ENCODE data around the gene OPRL1.
A peak's percentile ranks its signal among the peaks of the same experiment; 100 is the strongest.

OPRL1 gene

DNA sequence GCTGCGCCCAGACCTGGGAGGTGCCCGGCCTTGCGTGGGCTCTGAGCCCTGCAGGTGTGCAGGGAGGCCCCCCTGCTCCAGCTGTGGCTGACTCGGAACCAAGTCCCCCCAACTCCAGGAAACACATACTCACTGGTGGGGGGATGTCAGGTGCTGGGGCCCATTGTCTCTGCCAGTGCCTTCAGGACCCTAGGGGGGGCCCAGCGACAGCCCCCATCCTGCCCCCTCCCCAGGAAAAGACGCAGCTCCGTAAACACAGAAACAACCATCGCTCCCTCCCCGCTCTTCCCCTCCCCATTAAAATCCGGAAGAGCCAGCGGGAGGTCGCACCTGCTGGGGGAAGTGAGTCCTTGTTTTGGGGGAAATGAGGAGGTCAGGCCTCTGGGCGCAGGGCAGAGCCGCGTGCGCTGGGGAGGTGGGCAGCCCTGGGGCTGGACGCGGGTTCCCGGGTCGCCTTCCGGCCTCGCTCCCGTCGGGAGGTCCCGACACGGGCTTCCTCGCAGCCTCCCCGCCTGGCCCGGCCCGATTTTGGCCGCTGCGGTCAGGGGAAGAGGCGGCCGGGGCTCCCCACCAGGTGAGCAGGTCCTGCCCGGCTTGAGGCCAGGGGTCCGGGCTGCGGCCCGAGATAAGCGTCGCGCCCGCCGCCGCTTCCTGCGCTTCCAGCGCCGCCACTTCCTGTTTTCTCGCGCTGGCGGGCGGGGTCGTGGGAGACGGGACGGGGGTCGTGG lies 37.7 kb upstream of the OPRL1 start:
- peak in 1 of 2 experiments; percentile 22 for DNase-seq

DNA sequence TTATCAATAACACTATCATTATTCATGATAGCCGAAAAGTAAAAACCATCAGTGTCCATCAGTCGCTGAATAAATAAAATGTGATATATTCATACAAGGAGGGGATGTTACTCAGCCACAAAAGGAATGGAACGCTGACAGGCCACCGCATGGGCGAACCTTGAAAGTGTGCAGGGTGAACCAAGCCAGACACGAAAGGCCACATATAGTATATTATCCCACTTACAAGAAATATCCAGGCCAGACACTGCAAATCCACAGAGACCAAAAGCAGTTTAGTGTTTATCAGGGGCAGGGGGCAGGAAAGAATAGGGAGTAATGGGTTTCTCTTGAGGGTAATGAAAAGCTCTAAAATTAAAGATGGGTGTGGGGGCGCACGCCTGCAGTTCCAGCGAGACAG lies 36.1 kb upstream of the OPRL1 start:
- no peak for DNase-seq

DNA sequence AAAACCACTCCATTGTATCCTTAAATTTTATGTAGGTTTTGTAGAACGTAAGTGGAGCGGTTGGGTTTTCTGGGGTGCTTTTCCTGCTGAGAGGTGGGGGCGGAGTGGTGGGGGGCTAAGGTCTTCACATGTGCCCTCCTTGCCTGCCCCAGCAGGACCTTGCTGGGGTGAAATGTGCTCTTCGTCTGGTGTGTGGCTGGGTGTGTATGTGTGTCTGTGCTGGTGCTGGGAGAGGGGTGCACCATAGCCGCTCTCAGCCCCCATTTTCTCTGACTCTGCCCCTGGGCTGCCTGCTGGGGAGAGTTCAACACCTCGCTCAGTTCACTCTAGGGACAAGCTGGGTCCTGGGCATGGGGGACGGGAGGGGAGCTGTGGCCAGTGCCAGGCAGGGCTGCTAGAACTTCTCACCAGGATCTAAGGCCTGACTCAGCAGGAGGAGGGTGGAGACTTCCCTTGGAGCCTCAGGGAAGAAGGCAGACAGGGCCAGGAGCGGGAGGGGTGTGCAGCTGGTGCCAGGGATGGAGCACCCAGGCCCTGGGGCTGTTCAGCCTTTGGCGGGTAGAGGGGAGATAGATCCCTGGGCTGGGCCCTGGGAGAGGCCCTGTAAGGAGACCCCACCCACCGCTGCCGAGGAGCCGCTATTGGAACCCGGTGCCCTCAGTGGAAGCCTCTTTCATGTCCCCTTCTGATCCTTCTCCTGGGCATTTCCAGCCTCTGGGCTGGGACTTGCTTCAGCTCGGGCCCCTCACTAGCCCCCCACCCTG lies 35.2 kb upstream of the OPRL1 start:
- DNase-seq, result no peak

DNA sequence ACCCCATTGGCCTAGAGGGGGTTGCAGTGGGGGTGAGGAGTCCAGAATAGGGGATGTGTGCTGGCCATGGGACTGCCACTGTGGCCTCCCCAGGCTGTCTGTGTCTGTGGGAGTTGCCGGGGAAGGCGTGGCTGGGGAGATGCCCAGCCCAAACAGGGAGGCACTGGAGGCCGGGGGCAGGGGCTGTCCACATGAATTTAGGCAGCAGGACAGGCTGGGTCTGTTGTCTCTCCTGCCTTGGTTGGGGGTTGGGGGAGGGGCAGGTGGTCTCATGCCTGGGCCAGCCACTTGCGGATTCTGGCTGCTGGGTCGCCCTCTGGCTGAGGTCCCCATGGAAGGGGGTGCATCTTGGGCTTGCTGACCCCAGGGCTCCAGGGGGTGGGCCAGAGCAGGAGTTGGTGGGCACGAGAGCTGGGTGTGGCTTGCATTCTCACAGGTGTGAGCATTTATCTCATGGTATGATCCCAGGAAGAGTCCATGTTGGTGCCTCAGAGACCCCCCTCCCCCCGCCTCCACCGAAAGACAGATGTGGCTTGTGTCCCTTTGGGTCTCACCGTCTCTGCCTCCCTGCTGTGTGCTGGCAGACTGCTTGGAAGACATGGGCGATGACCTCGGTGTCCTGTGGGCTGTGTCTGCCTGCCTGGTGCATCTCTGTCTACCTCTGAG lies 34.4 kb upstream of the OPRL1 start:
- no peak for DNase-seq

DNA sequence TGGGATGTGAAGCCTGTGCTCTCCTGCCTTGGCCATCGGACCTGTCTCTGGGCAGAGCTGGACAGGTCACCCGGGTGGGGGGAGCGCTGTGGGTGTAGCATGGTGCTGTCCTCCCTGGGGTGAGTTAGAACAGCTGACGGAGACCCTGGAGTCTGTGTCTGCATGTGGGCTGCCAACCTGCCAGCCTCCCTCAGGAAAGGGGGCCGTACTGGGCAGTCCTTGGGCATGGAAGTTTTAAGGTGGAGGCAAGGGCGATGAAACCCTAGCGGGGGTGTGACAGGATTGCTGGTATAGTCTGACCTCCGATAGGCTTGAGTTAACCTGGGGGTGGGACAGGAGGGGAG lies 32.9 kb upstream of the OPRL1 start:
- DNase-seq, result no peak

GRCh38 chr20:64047968-64048401 lies 31.9 kb upstream of the OPRL1 start:
- DNase-seq, result no peak

DNA sequence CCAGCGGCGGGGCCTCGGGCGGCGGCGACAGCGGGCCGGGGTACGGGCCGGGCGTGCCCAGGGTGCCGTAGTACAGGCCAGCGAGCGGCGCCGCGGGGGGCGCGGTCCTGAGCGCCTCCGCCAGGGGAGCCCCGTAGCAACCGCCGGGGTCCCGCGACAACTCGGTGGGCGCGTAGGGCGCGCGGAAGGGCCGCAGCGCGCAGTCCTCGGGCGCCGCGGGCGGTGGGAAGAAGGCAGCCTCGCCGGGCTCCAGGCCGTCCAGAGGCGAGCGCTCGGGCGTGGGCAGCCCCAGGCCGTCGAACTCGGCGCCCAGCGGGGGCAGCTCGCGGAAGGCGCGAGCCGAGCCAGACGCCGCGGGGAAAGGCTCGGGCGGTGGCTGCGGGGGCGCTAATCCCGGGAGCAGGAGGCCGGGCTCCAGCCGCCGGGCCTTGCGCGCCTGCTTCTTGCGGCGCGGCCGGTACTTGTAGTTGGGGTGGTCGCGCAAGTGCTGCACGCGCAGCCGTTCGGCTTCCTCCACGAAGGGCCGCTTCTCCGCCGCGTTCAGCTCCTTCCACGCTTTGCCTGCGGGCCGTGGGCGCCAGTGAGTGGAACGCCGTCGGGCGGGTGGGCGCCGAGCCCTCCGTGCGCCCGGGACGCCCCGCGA lies 31.4 kb upstream of the OPRL1 start:
- no peak for DNase-seq

- no peak for DNase-seq
Observed at GRCh38 chr20:64049060-64049877, 30.6 kb upstream of the OPRL1 start, which contains the start of gene SOX18. SOX18 (minus strand) TSS chr20:64049639; CDS start chr20:64049516, 123 bp downstream.

- DNase-seq, result no peak
Observed at GRCh38 chr20:64049878-64050260, 30.0 kb upstream of the OPRL1 start.

- DNase-seq, result no peak
Observed at GRCh38 chr20:64050261-64051032, 29.4 kb upstream of the OPRL1 start.

DNA sequence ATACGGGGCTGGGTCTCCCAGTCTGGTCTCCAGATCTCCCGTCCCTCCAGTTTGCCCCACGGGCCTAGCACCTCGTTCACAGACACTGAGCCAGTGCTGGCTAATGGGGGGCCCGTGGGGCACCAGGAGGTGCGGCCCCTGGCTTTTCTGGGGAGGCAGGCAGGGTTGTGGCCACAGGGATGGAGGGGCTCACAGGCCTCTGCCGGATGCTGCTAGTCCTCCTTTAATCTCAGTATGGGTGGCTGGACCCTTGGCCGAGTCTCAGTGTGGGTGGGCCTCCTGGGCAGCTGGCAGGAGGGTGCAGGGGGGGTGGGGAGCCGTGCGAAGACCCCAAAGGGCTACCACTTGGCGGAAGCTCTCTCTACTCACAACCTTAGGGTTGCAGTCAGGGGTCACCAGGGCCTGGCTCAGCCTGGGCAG lies 28.8 kb upstream of the OPRL1 start:
- no peak for DNase-seq

DNA sequence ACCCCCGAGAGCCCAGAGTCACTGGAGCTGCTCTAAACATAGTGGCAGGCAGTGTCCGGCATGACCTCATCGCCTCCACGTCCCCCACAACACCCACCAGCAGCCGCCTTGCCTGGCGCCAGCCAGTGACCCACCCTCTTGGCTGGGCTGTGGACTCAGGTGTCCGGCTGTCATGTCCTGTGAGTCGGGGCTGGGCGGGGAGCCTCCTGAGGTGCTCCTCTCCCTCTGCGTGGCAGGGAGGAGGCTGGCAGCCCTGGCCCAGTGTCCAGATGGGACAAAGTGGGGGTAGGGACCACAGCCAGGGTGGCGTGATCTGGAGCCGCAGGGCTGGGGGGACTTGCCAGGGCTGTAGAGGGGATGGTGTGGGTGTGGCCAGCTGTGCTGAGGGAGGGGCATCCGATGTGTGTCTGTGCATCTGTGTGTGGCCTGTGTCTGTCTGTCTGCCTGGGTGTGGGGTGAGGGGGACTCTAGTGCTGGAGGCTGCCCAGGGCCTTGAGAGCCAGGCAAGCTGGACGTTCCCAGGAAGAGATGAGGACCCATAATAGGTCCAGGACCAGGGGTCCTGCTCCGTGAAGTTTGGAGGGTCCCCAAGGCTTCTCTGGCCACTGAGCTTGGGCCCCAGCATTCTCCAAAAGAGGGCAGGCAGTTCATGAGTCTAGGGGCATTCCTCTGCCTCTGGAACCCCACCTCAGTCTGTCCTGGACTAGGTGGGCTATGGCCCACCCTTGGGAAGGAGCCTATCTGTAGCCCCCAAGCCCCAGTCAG lies 28.1 kb upstream of the OPRL1 start:
- no peak for DNase-seq

DNA sequence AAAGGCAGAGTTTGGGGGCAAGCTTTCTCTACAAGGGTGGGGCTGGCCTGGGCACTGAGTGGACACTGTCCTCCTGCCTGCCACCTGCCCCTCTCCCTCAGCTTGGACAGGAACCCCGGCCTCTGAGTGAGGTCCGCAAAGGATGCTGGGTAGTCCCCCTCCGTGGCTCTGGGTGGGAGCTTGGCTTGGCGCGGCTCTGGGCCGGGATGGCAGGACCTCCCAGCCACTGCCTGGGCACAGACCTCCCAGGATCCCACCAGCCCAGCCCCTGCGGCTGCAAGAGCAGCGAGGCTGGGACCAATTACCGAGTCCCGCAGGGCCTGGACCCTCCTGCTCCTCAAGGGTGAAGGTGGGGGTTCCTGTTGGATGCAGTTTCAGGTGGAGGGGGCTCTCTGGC lies 27.6 kb upstream of the OPRL1 start:
- DNase-seq, result no peak

- no peak for DNase-seq
Observed at GRCh38 chr20:64052987-64053840, 26.7 kb upstream of the OPRL1 start.

GRCh38 chr20:64053841-64054661 lies 25.8 kb upstream of the OPRL1 start:
- no peak for DNase-seq

DNA sequence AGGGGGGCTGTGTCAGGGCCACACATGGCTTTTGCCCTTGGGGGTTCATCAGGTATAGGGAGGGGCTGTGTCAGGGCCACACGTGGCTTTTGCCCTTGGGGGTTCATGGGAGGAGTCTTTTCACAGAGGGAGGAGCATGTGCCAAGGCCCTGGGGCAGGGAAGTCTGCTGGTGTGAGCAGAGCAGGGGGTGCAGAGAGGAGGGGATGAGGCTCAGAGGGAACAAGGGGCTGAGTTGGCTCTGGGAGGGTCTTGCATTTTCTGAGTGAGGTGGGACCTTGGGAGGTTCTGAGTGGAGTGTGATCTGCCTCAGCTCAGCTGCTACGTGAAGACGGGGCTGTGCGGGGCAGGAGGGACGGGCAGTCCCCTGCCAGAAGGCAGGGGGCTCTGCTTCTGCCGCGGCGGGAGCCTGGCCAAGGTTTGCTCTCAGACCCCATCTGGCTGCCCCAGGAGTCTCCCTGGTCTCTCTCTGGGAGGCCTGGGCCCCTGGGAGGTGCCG lies 24.4 kb upstream of the OPRL1 start:
- DNase-seq, result no peak

DNA sequence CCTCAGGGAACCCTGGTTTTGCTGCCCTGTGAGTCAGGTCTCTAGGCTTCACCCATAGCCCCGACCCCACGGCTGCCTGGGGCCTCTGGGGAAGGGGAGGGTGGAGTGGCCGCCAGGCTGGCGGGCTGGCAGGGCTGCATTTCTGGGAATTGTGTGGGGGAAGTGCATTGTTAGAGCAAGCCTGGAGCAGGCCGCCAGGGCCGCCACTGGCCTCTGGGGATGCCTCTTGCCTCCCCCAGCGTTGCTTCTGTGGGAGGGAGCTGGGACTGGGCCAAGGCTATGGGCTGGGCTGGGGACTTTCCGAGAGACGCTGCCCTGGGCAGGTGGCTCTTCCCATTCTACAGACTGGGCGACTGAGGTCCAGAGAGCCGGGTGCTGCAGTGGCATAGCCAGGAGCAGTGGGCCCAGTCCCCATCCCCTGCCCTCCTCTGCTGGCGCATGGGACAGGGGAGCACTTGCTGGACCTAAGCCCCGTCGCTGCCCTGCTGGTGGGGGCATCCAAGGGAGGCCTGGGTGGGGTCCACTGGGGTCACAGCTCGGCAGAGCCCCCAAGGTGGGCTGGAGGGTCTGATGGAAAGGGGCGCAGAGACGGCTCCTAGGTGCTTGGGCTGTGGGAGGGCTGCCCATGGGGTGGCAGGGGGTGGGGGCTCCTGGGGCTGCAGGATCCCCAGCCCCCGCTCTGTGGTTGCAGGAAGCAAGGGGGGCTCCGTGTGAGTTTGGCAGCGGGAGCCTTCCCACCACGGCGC lies 23.8 kb upstream of the OPRL1 start:
- peak in 1 of 2 experiments; percentile 23 for DNase-seq

DNA sequence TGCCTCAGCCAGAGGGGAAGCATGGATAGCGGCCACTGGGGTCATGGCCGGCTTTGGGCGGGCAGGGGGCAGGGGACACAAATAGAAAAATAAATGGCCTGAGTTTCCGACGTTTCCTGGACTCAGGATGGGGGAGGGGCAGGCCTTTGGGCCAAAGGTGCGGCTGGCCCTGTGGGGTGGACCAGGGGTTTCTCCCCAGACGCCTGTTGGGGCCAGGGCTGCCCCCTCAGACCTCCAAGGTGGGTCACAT lies 23.3 kb upstream of the OPRL1 start:
- no peak for DNase-seq
